Right cardiac atrium (tissue), 5 donors: ENCODE measurements around the gene SCAANT1. TPM values are rescaled to one million over a fixed set of nuclear protein-coding genes. Genes with fewer than 3 reads are reported as not detected.

Experiments
- ATAC-seq, 2 donors: fragments of 200-7000 bp; cut with Tn5 transposase; one replicate each; pipeline versions ENCODE4 v1.8.0 to v1.9.1; 2020; ENCODE audit warnings: moderate library complexity in 2 of 2, mild to moderate bottlenecking in 1 of 2
- DNase-seq, 3 donors: peaks; one replicate each; pipeline ENCODE4 v3.0.0-alpha.2; 2020
- H3K27ac ChIP-seq: one replicate; pipeline ENCODE4 v1.5.1; 2013; ENCODE audit warnings: mild to moderate bottlenecking, low read length, control low read depth, moderate library complexity
- H3K27me3 ChIP-seq: one replicate; pipeline ENCODE4 v1.6.1; 2013; ENCODE audit not compliant: control insufficient read depth, insufficient read depth
- H3K4me1 ChIP-seq: one replicate; pipeline ENCODE4 v1.6.1; 2013; ENCODE audit warnings: low read length; ENCODE audit not compliant: control insufficient read depth, insufficient read depth
- H3K4me3 ChIP-seq: one replicate; pipeline ENCODE4 v1.5.1; 2013; ENCODE audit warnings: low read length, control low read depth
- H3K9me3 ChIP-seq: one replicate; pipeline ENCODE4 v1.6.1; 2013; ENCODE audit warnings: low read length; ENCODE audit not compliant: control insufficient read depth
- WGBS: extraction: QIAGEN DNeasy Blood & Tissue Kit; methylation state at CpG from one replicate; pipeline ENCODE4 v1.1.7; 2013; 5-methylcytosine and 5-hydroxymethylcytosine counted together
- intact Hi-C, 4 donors: fragments of 100-400 bp; cut with DNase I; formaldehyde crosslinking; loops; one replicate each; pipeline versions ENCODE4 v1.11.0 to v1.14.0; 2022 to 2023
- polyA plus RNA-seq: library from polyadenylated mRNA; stranded (reverse); fragments of 200-250 nt; gene quantifications from one replicate; pipeline ENCODE4 v1.2.3, GENCODE V29; 2013
- total RNA-seq, 4 donors: library from RNA; stranded (reverse); fragmentation: NEBNext Ultra II Directional; extraction: Animal tissue kit (Norgen Biotek cat#: 25700); gene quantifications; one replicate each; pipeline ENCODE4 v1.2.1, GENCODE V29; 2021
- donor health status: healthy with polysubstance abuse.
- donor health status: DM: no; HTN: yes; CAD: no.
- donor health status: DM: no; HTN: no; CAD: no.
- donor health status: DM: no; HTN: yes; CAD: no; lungs with severe emphysema.
- donor health status: DM: yes; HTN: yes; CAD: no.

The SCAANT1 gene
- total and polyA plus RNA-seq, 5 donors: not detected

DNA sequence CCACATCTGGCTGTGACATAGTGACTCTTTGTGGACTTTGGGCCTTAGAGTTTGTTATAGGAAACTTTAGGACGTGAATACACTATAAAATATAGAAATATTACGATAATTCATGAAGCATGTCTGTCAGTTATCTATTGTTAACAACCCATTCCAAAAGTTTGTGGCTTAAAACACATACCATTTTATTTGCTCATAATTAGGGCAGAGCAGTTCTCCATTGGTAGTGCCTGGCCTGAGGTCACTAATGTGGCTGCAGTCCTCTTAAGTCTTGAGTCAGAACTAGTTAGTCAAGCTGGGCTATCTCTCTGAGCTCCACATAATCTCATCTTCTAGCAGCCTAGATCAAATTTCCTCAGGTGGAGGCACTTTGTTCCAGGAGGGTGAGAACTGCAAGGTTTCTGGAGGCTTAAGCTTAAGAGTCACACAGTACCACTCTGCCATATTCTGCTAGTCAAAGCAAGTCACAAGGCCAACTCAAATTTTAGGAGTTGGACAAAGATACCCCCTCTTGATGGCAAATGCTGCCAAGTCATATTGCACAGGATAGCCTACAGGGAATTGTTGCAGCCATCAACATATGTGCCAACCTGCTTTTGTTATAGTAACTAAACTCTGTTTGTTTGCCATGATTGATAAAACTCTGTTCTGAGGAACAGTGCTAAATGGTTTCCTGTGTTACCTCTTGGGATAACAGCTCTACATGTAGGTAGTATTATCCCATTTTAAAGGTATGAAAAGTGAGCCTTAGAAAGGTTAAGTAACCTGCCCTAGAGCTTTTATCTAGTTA is 39.9 kb downstream of the SCAANT1 start:
- 95% methylated on average over 2 of the region's 2 CpGs for WGBS
- ATAC-seq (no peak), DNase-seq (no peak)

DNA sequence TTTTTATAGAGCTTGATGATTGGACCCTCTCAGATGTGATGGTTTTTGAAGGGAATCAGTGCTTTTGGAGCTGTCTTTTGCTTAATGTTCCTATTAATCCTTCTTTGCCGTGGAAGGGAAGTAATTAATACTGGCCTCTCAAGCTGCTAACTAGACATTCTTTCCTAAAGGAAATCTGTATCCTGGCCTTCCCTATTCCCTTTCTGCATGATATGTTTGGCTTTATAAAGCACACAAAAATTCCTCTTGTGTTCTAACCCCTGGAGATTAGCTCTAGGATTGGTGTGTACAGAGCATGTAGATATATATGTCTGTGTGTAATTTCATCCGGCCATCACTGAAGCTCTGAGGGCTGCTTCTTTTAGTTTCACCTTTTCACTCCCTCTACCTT is 41.6 kb downstream of the SCAANT1 start:
- intact Hi-C loops: no loop called here
- Histone ChIP-seq H3K4me3 (no peak overlapping the region), H3K9me3 (no peaks in the 10 kb centered on the region)

More for the DNA sequence above, 39.9 kb downstream of the SCAANT1 start:
- no peaks in the 10 kb centered on the region for H3K27me3 ChIP-seq
- intact Hi-C loops: loop anchor here in 1 of 4 donors (1.0 kb wide), 1 partner anchor 8 kb away; no protein-coding TSS in a partner anchor
- no peak overlapping the region for H3K27ac ChIP-seq
- H3K4me3 ChIP-seq: no peak overlapping the region
- peaks cover 4% of the 10 kb centered on the region for H3K4me1 ChIP-seq
- no peaks in the 10 kb centered on the region for H3K9me3 ChIP-seq

DNA sequence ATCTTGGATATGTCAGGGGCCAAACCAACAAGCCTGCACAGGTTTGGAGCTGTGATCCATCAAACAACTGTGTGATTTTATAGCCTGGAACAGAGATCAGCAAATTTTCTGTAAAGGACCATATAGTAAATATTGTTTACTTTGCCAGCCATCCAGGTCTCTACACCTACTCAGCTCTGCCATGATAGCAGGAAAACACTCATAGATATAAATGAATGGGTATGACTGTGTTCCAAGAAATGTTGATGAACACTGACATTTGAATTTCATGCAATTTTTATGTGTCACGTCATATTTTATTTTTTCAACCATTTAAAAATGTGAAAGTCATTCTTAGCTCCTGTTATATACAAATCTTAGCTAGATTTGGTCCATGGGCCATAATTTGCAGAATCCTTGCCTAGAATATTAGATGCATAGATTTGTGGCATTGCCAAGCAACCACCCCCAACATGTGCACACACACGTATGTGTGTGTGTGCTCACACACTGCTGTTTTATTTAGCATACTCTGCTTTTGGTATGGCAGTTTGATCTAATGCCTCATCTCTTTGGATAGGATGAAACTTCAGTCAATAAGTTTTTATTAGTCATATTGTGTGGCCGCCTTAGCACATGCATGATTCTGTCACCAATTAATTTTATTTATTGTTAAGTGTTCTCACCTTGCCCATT is 42.1 kb downstream of the SCAANT1 start:
- intact Hi-C loops: no loop called here
- H3K4me1 ChIP-seq: peaks cover 4% of the 10 kb centered on the region

More for the DNA sequence above, 41.6 kb downstream of the SCAANT1 start:
- WGBS: 67% methylated on average over 2 of the region's 2 CpGs
- DNase-seq (no peak), ATAC-seq (no peak)
- Histone ChIP-seq H3K4me1 (peaks cover 4% of the 10 kb centered on the region), H3K27ac (no peak overlapping the region), H3K27me3 (no peaks in the 10 kb centered on the region)

DNA sequence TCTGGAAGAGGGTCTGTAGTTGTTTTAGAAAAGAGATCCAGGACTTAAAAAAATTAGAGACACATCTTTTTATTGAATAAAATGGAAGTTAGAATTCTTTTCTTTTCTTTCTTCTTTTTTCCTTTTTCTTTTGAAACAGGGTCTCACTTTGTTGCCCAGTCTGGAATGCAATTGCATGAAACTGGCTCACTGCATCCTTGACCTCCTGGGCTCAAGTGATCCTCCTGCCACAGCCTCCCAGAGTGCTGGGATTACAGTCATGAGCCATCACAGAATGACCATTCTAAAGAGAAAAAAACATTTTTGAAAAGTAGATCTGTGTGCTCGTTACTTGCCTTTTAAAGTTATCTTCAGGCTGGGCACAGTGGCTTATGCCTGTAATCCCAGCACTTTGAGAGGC is 45.0 kb downstream of the SCAANT1 start:
- WGBS: 96% methylated on average over 1 of the region's 1 CpG
- intact Hi-C loops: no loop called here
- DNase-seq: no peak

More for the DNA sequence above, 42.1 kb downstream of the SCAANT1 start:
- Histone ChIP-seq H3K4me3 (no peak overlapping the region), H3K27ac (no peak overlapping the region), H3K27me3 (no peaks in the 10 kb centered on the region), H3K9me3 (no peaks in the 10 kb centered on the region)
- 84% methylated on average over 3 of the region's 3 CpGs for WGBS
- ATAC-seq (no peak), DNase-seq (no peak)

DNA sequence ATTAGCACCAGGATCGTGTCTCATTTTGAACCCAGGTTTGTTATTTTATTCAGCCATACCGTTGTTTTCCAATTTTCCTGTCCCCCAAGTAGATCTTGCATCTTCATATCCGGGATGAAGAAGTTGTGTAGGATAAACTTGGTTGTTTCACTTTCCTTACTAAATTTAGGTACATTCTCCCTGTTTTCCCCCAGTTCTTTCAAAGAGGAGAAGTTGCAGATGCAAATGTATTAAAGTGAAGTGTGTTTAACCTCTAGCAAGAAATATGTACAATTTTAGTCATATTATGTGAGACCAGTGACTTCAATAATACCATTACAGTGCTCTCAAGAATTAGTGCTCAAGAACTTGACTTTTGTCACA is 47.2 kb downstream of the SCAANT1 start:
- no peaks in the 10 kb centered on the region for H3K27me3 ChIP-seq
- no peak for ATAC-seq
- WGBS: 8% methylated on average over 3 of the region's 3 CpGs
- peak overlapping the region; percentile 66 for H3K27ac ChIP-seq
- H3K4me3 ChIP-seq: peak overlapping the region; percentile 92
- no peaks in the 10 kb centered on the region for H3K9me3 ChIP-seq
- no peak for DNase-seq
- peaks cover 2% of the 10 kb centered on the region for H3K4me1 ChIP-seq
- intact Hi-C loops: loop anchor here in 1 of 4 donors (1.0 kb wide), 1 partner anchor 7 kb away; no protein-coding TSS in a partner anchor

More for the DNA sequence above, 45.0 kb downstream of the SCAANT1 start:
- Histone ChIP-seq H3K27me3 (no peaks in the 10 kb centered on the region), H3K4me1 (peaks cover 4% of the 10 kb centered on the region), H3K4me3 (no peak overlapping the region), H3K27ac (no peak overlapping the region), H3K9me3 (no peaks in the 10 kb centered on the region)
- no peak for ATAC-seq

DNA sequence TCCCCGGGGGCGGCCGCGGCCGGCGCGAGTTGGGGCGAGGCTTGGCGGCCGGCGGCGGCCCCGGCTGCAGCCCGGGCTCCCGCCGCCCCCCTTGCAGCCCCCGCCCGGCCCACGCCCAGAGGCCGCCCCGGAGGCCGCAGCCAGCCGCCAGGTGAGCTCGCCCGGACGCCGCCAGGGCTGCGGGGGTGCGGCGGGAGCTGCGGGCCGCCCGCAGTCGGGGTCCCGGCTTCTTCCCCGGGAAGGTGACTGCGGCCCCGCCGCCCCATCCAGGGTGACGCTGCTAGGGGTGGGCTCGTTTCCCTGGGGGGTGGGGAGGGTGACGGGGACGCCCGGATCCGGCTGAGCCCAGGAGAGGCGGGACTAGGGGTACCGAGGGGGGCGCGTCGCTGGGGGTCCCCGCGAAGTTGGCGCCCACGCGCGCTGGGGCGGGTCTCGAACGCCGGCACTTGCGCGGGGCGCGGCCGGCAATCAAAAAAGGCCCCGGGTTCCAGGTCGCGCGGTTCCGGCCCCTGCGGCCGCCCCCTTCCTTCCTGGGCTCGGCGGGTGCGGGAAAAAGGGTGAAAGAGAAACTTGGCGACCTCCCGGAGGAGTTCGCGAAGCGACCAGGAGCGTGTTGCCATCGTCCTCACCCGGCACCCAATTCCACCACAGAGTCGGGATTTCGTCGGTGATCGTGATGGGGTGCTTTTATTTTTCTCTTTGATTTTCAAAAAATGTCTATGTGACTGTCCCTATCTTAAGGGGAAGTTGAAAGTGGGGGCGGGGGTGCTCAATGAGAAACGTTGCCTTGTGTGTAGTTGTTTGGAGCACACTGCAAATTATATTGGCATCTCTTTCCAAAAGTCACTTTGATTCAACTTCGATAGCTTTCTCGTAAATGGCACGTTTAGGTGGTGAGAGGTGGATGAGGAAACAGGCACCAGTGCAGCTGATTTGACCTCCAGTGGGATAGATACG is 47.9 kb downstream of the SCAANT1 start:
- Histone ChIP-seq H3K27me3 (no peaks in the 10 kb centered on the region), H3K4me3 (peak overlapping the region; percentile 92), H3K9me3 (no peaks in the 10 kb centered on the region), H3K27ac (peak overlapping the region; percentile 66), H3K4me1 (peaks cover 2% of the 10 kb centered on the region)
- WGBS: under 1% methylated on average over 93 of the region's 93 CpGs
- intact Hi-C loops: loop anchor here in 1 of 4 donors (1.0 kb wide), 1 partner anchor 8 kb away; no protein-coding TSS in a partner anchor
- DNase-seq (peak; percentile 50 to 81 (median 71)), ATAC-seq (peak; percentile 52 to 64)

DNA sequence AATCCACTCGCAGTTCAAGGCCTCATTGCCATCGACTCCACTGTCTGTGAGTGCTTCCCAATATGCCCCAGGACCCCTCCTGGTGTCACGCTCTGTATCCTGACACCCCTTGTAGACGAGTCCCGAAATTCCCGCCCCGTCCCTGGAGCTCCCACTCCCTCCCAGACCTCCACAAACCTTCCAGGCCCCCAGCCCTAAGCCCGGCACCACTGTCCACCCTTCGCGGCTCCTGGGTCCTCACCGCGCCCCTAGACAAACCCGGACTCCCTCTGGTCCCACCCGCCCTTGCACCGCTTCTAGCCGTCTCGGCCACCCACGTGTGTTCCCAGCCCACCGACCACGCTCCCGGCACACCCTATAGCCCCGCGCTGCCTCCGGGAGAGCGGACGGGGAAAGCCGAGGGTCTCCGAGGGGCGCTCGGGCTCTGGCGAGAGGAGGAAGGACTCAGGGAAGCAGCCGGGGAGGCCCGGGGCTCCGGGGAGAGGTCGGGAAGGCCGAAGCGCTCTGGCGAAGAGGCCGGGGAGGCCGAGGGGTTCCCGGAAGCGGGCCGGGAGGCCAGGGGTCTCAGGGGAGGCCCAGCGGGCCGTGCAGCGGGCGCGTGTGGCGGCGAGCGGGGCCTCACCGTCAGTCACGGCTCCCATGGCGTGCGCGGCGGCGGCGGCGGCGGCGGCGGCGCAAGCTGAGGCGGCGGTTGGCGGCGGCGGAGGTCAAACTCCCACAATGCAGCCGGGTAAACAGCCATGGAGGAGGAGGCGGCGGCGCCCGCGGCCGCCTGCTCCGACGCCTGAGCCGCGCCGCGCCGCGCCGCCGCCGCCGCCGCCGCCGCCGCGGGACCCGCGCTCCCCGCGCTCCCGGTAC is 48.8 kb downstream of the SCAANT1 start, which contains the start of the genes ATXN7 and THOC7:
Gene ATXN7, plus strand, starts transcription at position 718 of the 858 bp plus-strand sequence. CDS start 48,732 bp downstream, outside the sequence.
Gene THOC7, minus strand, starts transcription at position 656 of the 858 bp plus-strand sequence. Its CDS starts 15 bp downstream, at position 641.
- DNase-seq (peak; percentile 72 to 91 (median 88)), ATAC-seq (peak; percentile 85 to 88)
- intact Hi-C loops: loop anchor here in 1 of 4 donors (1.0 kb wide), 1 partner anchor 9 kb away; no protein-coding TSS in a partner anchor
- H3K27me3 ChIP-seq: no peaks in the 10 kb centered on the region
- peak within 1 kb of the TSS; percentile 66 for H3K27ac ChIP-seq
- H3K9me3 ChIP-seq: no peaks in the 10 kb centered on the region
- H3K4me3 ChIP-seq: peak within 1 kb of the TSS; percentile 92
- H3K4me1 ChIP-seq: peaks cover 2% of the 10 kb centered on the region
- WGBS: under 1% methylated on average over 98 of the region's 98 CpGs

DNA sequence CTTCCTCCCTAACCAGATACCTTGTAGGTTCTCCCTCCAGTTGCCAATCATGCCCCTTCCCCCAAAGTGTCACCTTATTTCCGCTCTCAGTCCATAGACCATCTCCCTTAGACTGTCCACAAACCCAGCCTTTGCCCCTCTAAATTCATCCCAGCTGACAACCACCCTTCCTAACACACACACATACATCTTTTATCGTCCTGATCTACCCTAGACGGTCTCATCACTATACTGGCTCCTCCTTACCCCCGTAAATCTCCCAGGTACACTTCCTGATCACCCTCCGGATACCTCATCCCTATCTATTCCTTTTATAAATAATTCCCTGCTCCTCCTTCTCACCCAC is 49.4 kb downstream of the SCAANT1 start:
- no peaks in the 10 kb centered on the region for H3K27me3 ChIP-seq
- intact Hi-C loops: no loop called here
- no peak overlapping the region for H3K27ac ChIP-seq
- peak; percentile 3 to 4 for ATAC-seq
- DNase-seq: no peak
- 33% methylated on average over 5 of the region's 5 CpGs for WGBS
- peak overlapping the region; percentile 92 for H3K4me3 ChIP-seq
- peaks cover 2% of the 10 kb centered on the region for H3K4me1 ChIP-seq
- no peaks in the 10 kb centered on the region for H3K9me3 ChIP-seq
